Neuronal stem cell (in vitro differentiated cells): Measurements from ENCODE around the gene NFATC4.
"Not testable (repeated sequence)": the region's sequence is repeated elsewhere in the genome, so short reads cannot be mapped to it uniquely, and the experiment has no call there.

Experiments
- DNase-seq: peaks from one replicate; pipeline ENCODE4 v3.0.0-alpha.2; 2013; ENCODE audit warnings: low spot score
- H2AFZ ChIP-seq: one replicate; pipeline ENCODE4 v1.6.1; 2013; ENCODE audit warnings: mild to moderate bottlenecking, low read length, inconsistent platforms
- H2AK5ac ChIP-seq: 2 replicates; pipeline ENCODE4 v1.6.1; 2013; ENCODE audit warnings: low read depth, mild to moderate bottlenecking, inconsistent platforms, low read length, moderate library complexity, mixed read lengths
- H2BK120ac ChIP-seq: 2 replicates; pipeline ENCODE4 v1.6.1; 2013; ENCODE audit warnings: low read depth, mild to moderate bottlenecking, inconsistent platforms, low read length, moderate library complexity, mixed read lengths
- H2BK12ac ChIP-seq: one replicate; pipeline ENCODE4 v1.6.1; 2013; ENCODE audit warnings: low read length, inconsistent platforms
- H2BK15ac ChIP-seq: 2 replicates; pipeline ENCODE4 v1.6.1; 2013; ENCODE audit warnings: mild to moderate bottlenecking, low read length, inconsistent platforms, mixed read lengths
- H2BK5ac ChIP-seq: one replicate; pipeline ENCODE4 v1.6.1; 2013; ENCODE audit warnings: inconsistent platforms, mild to moderate bottlenecking, low read length, moderate library complexity
- H3K14ac ChIP-seq: one replicate; pipeline ENCODE4 v1.6.1; 2013; ENCODE audit warnings: low read length, inconsistent platforms
- H3K18ac ChIP-seq: 2 replicates; pipeline ENCODE4 v1.6.1; 2013; ENCODE audit warnings: low read length, inconsistent platforms
- H3K23ac ChIP-seq: 2 replicates; pipeline ENCODE4 v1.6.1; 2013; ENCODE audit warnings: low read depth, mild to moderate bottlenecking, mixed read lengths, low read length, inconsistent platforms; ENCODE audit not compliant: poor library complexity
- H3K27ac ChIP-seq: replicated peaks from 3 replicates; pipeline ENCODE4 v1.5.1; 2013; ENCODE audit warnings: low read length, inconsistent platforms
- H3K27me3 ChIP-seq, 3 experiments: 2 replicates each; pipeline ENCODE4 v1.6.1; 2013; ENCODE audit warnings: low read length in 3 of 3, mild to moderate bottlenecking in 2 of 3, inconsistent platforms in 1 of 3, low read depth in 1 of 3, mixed read lengths in 1 of 3, moderate library complexity in 1 of 3; ENCODE audit not compliant: control insufficient read depth in 3 of 3, insufficient read depth in 3 of 3
- H3K36me3 ChIP-seq, 2 donors: replicated peaks in 1 of 2; 2 replicates each; pipeline ENCODE4 v1.6.1; 2013; ENCODE audit warnings: low read length in 2 of 2; ENCODE audit not compliant: control insufficient read depth in 2 of 2, insufficient read depth in 2 of 2
- H3K4ac ChIP-seq: 2 replicates; pipeline ENCODE4 v1.6.1; 2013; ENCODE audit warnings: inconsistent platforms, mild to moderate bottlenecking, low read length, moderate library complexity
- H3K4me1 ChIP-seq, 2 donors: 1 replicate in 1 of 2; 2 replicates in 1 of 2; pipeline ENCODE4 v1.6.1; 2013; ENCODE audit warnings: low read length in 2 of 2, low read depth in 1 of 2; ENCODE audit not compliant: control insufficient read depth in 2 of 2, insufficient read depth in 1 of 2
- H3K4me2 ChIP-seq: one replicate; pipeline ENCODE4 v1.6.1; 2013; ENCODE audit warnings: mild to moderate bottlenecking, low read length, inconsistent platforms; ENCODE audit not compliant: insufficient read depth, poor library complexity, severe bottlenecking
- H3K4me3 ChIP-seq, 2 donors: 2 replicates each; pipeline ENCODE4 v1.5.1; 2013; ENCODE audit warnings: low read length in 2 of 2, mild to moderate bottlenecking in 2 of 2, inconsistent platforms in 1 of 2, moderate library complexity in 1 of 2
- H3K79me1 ChIP-seq: one replicate; pipeline ENCODE4 v1.6.1; 2013; ENCODE audit warnings: low read depth, mild to moderate bottlenecking, inconsistent platforms, low read length, moderate library complexity
- H3K9ac ChIP-seq: one replicate; pipeline ENCODE4 v1.6.1; 2013; ENCODE audit warnings: mild to moderate bottlenecking, low read depth, low read length, inconsistent platforms; ENCODE audit not compliant: poor library complexity
- H3K9me3 ChIP-seq, 2 donors: replicated peaks in 1 of 2; 2 replicates each; pipeline versions ENCODE3 to v1.6.1; 2013; ENCODE audit warnings: low read length in 2 of 2, mild to moderate bottlenecking in 2 of 2, inconsistent platforms in 1 of 2, low read depth in 1 of 2, mixed read lengths in 1 of 2, moderate library complexity in 1 of 2; ENCODE audit not compliant: control insufficient read depth in 2 of 2, insufficient read depth in 1 of 2
- H4K8ac ChIP-seq: one replicate; pipeline ENCODE4 v1.6.1; 2013; ENCODE audit warnings: low read depth, mild to moderate bottlenecking, inconsistent platforms, low read length, moderate library complexity
- H4K91ac ChIP-seq: one replicate; pipeline ENCODE4 v1.6.1; 2013; ENCODE audit warnings: low read length, low read depth, mild to moderate bottlenecking, inconsistent platforms; ENCODE audit not compliant: poor library complexity
- WGBS, 2 donors: extraction: QIAGEN DNeasy Blood & Tissue Kit; methylation state at CpG; one replicate each; pipeline ENCODE4 v1.1.7; 2013; ENCODE audit warnings: missing lambda C conversion rate in 2 of 2, mixed read lengths in 1 of 2; ENCODE audit not compliant: insufficient read length in 2 of 2, insufficient replicate concordance in 1 of 2; ENCODE audit errors: extremely low coverage in 2 of 2; 5-methylcytosine and 5-hydroxymethylcytosine counted together

The NFATC4 gene

DNA sequence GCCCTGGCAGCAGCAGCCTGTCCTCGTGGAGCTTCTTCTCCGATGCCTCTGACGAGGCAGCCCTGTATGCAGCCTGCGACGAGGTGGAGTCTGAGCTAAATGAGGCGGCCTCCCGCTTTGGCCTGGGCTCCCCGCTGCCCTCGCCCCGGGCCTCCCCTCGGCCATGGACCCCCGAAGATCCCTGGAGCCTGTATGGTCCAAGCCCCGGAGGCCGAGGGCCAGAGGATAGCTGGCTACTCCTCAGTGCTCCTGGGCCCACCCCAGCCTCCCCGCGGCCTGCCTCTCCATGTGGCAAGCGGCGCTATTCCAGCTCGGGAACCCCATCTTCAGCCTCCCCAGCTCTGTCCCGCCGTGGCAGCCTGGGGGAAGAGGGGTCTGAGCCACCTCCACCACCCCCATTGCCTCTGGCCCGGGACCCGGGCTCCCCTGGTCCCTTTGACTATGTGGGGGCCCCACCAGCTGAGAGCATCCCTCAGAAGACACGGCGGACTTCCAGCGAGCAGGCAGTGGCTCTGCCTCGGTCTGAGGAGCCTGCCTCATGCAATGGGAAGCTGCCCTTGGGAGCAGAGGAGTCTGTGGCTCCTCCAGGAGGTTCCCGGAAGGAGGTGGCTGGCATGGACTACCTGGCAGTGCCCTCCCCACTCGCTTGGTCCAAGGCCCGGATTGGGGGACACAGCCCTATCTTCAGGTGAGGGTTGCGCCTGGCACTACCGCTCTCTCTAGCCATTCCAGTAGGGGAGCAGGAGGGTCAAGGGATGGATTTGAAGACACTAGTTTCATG lies 2.1 kb downstream of the NFATC4 start:
- no peaks in the 10 kb centered on the region for H3K9me3 ChIP-seq
- peak overlapping the region; percentile 17 for H3K9ac ChIP-seq
- H3K36me3 ChIP-seq, result peaks cover 23 to 50% of the 10 kb centered on the region in 2 donors
- H4K8ac ChIP-seq, result peak overlapping the region; percentile 2
- H2BK15ac ChIP-seq, result peak overlapping the region; percentile 61
- H2AFZ ChIP-seq, result no peak overlapping the region
- WGBS, 2 donors, result no CpG with 5 or more reads among the region's 32 CpGs
- peak overlapping the region; percentile 70 for H3K4ac ChIP-seq
- DNase-seq, result no peak
- no peak overlapping the region for H3K27ac ChIP-seq
- no peaks in the 10 kb centered on the region for H3K27me3 ChIP-seq
- H3K18ac ChIP-seq, result peak overlapping the region; percentile 55
- H4K91ac ChIP-seq, result no peak overlapping the region
- no peak overlapping the region for H3K4me2 ChIP-seq
- peak overlapping the region; percentile 36 for H2BK12ac ChIP-seq
- peak overlapping the region; percentile 72 for H2AK5ac ChIP-seq
- no peak overlapping the region for H3K14ac ChIP-seq
- peaks cover 11 to 16% of the 10 kb centered on the region in 2 donors for H3K4me1 ChIP-seq
- H3K79me1 ChIP-seq, result peaks cover 2% of the 10 kb centered on the region
- H2BK120ac ChIP-seq, result peak overlapping the region; percentile 99
- H3K4me3 ChIP-seq, result no peak overlapping the region
- peak overlapping the region; percentile 84 for H2BK5ac ChIP-seq
- H3K23ac ChIP-seq, result peak overlapping the region; percentile 48

DNA sequence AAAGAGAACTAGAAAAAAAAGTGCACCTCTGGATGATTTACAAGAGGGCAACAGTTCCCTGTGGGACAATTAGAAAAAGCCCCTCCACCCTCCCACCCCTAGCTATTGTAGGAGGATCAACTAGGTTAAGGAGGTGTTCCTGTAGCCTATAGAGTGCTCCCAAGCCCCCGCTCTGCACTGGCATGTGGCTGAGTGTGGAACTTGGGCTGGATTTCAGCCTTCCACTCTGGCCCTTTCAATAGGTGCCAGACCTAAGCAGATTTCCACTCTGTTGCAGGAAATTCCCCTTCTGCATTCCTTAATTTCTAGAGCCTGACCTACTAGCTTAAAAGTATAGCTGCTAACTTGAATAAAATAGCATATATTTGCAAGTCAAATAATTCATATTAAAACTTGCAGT lies 2.8 kb downstream of the NFATC4 start:
- no peak overlapping the region for H3K27ac ChIP-seq
- no peak overlapping the region for H3K18ac ChIP-seq
- no peaks in the 10 kb centered on the region for H3K9me3 ChIP-seq
- H3K4ac ChIP-seq, result no peak overlapping the region
- no peak overlapping the region for H4K8ac ChIP-seq
- no peaks in the 10 kb centered on the region for H3K27me3 ChIP-seq
- DNase-seq, result no peak
- no peak overlapping the region for H2BK120ac ChIP-seq
- peaks cover 11 to 16% of the 10 kb centered on the region in 2 donors for H3K4me1 ChIP-seq
- no peak overlapping the region for H4K91ac ChIP-seq
- H3K79me1 ChIP-seq, result peaks cover 2% of the 10 kb centered on the region
- H3K9ac ChIP-seq, result no peak overlapping the region
- H2AFZ ChIP-seq, result no peak overlapping the region
- H3K4me3 ChIP-seq, result no peak overlapping the region
- H3K36me3 ChIP-seq, result peaks cover 25 to 56% of the 10 kb centered on the region in 2 donors
- no peak overlapping the region for H2BK5ac ChIP-seq
- no peak overlapping the region for H3K23ac ChIP-seq
- H3K14ac ChIP-seq, result no peak overlapping the region
- no CpG with 5 or more reads among the region's 1 CpG for WGBS, 2 donors
- H2BK12ac ChIP-seq, result no peak overlapping the region
- H2AK5ac ChIP-seq, result no peak overlapping the region
- H3K4me2 ChIP-seq, result no peak overlapping the region
- no peak overlapping the region for H2BK15ac ChIP-seq

DNA sequence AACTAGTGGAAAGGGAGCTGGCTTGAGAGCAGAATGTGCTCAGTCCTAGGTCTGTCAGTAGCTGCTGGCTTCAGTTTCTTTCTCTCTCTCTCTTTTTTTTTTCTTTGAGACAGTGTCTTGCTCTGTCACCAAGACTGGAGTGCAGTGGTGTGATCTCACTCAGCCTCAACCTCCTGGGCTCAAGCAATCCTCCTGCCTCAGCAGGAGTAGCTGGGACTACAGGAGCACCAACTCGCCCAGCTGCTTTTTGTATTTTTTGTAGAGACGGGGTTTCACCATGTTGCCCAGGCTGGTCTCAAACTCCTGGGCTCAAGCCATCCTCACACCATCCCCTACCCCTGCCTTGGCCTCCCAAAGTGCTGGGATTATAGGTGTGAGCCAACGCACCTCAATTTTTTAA lies 3.6 kb downstream of the NFATC4 start:
- H3K23ac ChIP-seq, H3K18ac ChIP-seq, H3K27ac ChIP-seq, H3K9ac ChIP-seq, H4K8ac ChIP-seq, H3K4ac ChIP-seq, H2AFZ ChIP-seq, H2BK12ac ChIP-seq, H4K91ac ChIP-seq, DNase-seq, H2BK15ac ChIP-seq, H2BK120ac ChIP-seq, H3K14ac ChIP-seq, H3K27me3 ChIP-seq, H3K4me2 ChIP-seq, H2BK5ac ChIP-seq, H3K4me3 ChIP-seq, H3K79me1 ChIP-seq, H2AK5ac ChIP-seq, H3K9me3 ChIP-seq: not testable (repeated sequence)
- no CpG with 5 or more reads among the region's 3 CpGs for WGBS, 2 donors
- Histone ChIP-seq H3K36me3 (peaks cover 25 to 64% of the 10 kb centered on the region in 2 donors), H3K4me1 (peaks cover 10 to 14% of the 10 kb centered on the region in 2 donors)

DNA sequence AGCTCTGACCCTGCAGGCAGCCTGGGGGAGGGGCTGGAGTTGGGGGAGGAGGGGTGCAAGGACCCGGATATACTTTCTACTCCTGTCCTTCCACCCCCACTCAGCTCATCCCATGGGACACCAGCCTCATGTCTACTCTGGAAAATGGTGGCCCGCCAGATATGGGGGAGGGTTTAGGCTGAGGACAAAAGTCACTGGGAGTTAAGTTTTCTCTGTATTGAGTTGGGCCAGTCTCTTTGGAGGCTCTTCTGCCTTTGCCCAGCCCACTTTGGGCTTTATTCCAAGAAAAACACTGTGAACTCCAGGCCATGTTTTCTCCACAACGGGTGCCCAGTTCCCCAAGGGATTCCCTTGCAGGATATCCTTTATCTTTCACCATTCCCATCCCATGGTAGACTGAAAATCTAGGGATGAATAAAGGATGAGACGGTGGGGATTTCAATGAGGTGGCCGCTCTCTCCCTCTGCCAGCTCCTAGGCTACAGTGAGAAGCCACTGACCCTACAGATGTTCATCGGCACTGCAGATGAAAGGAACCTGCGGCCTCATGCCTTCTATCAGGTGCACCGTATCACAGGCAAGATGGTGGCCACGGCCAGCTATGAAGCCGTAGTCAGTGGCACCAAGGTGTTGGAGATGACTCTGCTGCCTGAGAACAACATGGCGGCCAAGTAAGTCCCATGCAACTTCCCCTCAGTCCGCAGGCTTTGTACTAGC lies 4.9 kb downstream of the NFATC4 start:
- Histone ChIP-seq H3K23ac (no peak overlapping the region), H2BK15ac (no peak overlapping the region), H4K8ac (no peak overlapping the region), H3K9me3 (peaks cover 0 to 1% of the 10 kb centered on the region in 2 donors), H3K4ac (no peak overlapping the region), H3K36me3 (peaks cover 28 to 76% of the 10 kb centered on the region in 2 donors), H3K4me1 (peaks cover 10 to 19% of the 10 kb centered on the region in 2 donors), H3K18ac (no peak overlapping the region), H3K27me3 (no peaks in the 10 kb centered on the region), H4K91ac (peak overlapping the region; percentile 18), H3K79me1 (peaks cover 2% of the 10 kb centered on the region), H3K4me2 (no peak overlapping the region), H2BK120ac (no peak overlapping the region), H3K27ac (no peak overlapping the region), H2AK5ac (no peak overlapping the region), H3K14ac (no peak overlapping the region), H3K9ac (no peak overlapping the region), H3K4me3 (no peak overlapping the region), H2BK5ac (peak overlapping the region; percentile 79), H2BK12ac (no peak overlapping the region), H2AFZ (no peak overlapping the region)
- DNase-seq, result no peak
- WGBS, 2 donors, result no CpG with 5 or more reads among the region's 12 CpGs
